Neutrophil (primary cell): ENCODE results near the gene PLXNA4.

ENCODE experiments used
- H3K27ac ChIP-seq: fragments of 200-600 bp; sonication (generic); 2 replicates; pipeline ENCODE4 v1.5.1; 2016; ENCODE audit warnings: mild to moderate bottlenecking, moderate library complexity
- H3K27me3 ChIP-seq: fragments of 200-600 bp; sonication (generic); 2 replicates; pipeline ENCODE4 v1.6.0; 2016; ENCODE audit warnings: mild to moderate bottlenecking
- H3K36me3 ChIP-seq: fragments of 200-600 bp; sonication (generic); 2 replicates; pipeline ENCODE4 v1.5.1; 2017
- H3K4me1 ChIP-seq, 2 experiments: fragments of 200-600 bp in 1 of 2; sonication (generic) in 1 of 2; 1 replicate in 1 of 2; 2 replicates in 1 of 2; pipeline versions ENCODE4 v1.5.1 to v1.6.1; 2013 to 2016; ENCODE audit warnings: low read depth in 1 of 2, low read length in 1 of 2, mild to moderate bottlenecking in 1 of 2, moderate library complexity in 1 of 2; ENCODE audit not compliant: control insufficient read depth in 1 of 2, insufficient read depth in 1 of 2
- H3K4me3 ChIP-seq, 2 experiments: fragments of 200-600 bp in 1 of 2; sonication (generic) in 1 of 2; 1 replicate in 1 of 2; 2 replicates in 1 of 2; pipeline ENCODE4 v1.5.1; 2013 to 2016; ENCODE audit warnings: low read depth in 1 of 2, low read length in 1 of 2, mild to moderate bottlenecking in 1 of 2, moderate library complexity in 1 of 2
- H3K9me3 ChIP-seq: fragments of 200-600 bp; sonication (generic); 2 replicates; pipeline ENCODE4 v1.5.1; 2016
- TF ChIP-seq, protein P1 (sequence below): fragments of 200-600 bp; sonication (generic); IDR thresholded peaks from 2 replicates; pipeline ENCODE4 v1.5.1; 2016; ENCODE audit warnings: antibody characterized with exemption

Gene PLXNA4

GRCh38 chr7:132349075-132349474 is 227.2 kb downstream of the PLXNA4 start:
- Histone ChIP-seq H3K4me3 (no peak overlapping the region), H3K27ac (no peak overlapping the region), H3K36me3 (no peaks in the 10 kb centered on the region), H3K9me3 (no peaks in the 10 kb centered on the region), H3K4me1 (no peaks in the 10 kb centered on the region), H3K27me3 (peaks cover 38% of the 10 kb centered on the region)
- TF ChIP-seq, protein P1, sequence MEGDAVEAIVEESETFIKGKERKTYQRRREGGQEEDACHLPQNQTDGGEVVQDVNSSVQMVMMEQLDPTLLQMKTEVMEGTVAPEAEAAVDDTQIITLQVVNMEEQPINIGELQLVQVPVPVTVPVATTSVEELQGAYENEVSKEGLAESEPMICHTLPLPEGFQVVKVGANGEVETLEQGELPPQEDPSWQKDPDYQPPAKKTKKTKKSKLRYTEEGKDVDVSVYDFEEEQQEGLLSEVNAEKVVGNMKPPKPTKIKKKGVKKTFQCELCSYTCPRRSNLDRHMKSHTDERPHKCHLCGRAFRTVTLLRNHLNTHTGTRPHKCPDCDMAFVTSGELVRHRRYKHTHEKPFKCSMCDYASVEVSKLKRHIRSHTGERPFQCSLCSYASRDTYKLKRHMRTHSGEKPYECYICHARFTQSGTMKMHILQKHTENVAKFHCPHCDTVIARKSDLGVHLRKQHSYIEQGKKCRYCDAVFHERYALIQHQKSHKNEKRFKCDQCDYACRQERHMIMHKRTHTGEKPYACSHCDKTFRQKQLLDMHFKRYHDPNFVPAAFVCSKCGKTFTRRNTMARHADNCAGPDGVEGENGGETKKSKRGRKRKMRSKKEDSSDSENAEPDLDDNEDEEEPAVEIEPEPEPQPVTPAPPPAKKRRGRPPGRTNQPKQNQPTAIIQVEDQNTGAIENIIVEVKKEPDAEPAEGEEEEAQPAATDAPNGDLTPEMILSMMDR = no peak

DNA sequence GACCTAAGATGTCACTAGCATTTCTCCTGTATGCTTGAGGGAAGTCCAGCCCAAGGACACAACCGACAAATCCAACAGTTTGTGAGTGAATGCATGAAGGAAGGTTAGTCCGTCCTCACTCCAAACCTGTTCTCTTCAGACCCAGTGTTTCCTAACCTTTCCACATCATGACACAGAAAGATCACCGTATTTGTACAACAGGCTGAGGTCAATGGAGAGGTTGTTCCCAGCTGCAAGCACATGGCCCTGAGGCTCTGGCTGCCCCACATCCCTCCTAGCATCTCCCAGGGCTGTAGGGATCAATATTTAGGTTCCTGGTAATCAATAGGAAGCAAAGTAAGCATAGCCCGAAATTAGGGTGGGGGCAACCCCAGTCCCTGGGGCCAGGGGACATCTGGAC is 227.9 kb downstream of the PLXNA4 start:
- Histone ChIP-seq H3K4me1 (no peaks in the 10 kb centered on the region), H3K36me3 (no peaks in the 10 kb centered on the region), H3K4me3 (no peak overlapping the region), H3K27ac (no peak overlapping the region), H3K9me3 (no peaks in the 10 kb centered on the region), H3K27me3 (peaks cover 34% of the 10 kb centered on the region)
- TF ChIP-seq, protein P1 = no peak

DNA sequence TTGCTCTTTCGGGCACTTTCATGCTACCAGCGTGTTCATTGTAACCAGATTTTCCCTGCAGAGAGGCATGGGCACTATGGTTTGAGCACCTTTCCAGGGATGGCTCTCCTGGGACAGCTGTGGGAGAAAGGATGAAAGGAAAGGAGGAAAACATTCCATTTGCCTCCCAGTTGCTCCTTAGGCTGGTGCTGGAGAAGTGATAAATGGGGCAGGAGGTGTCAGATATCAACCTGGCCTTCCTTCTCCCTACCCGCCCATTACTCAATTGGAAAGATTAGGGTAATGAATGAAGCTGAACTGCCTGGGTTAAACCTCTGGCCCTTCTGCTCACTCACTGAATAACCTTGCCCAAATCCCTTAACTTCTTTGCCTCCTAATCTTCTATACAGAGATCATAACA is 228.4 kb downstream of the PLXNA4 start:
- no peaks in the 10 kb centered on the region for H3K36me3 ChIP-seq
- no peak overlapping the region for H3K4me3 ChIP-seq
- no peak overlapping the region for H3K27ac ChIP-seq
- no peaks in the 10 kb centered on the region for H3K4me1 ChIP-seq
- peaks cover 34% of the 10 kb centered on the region for H3K27me3 ChIP-seq
- no peaks in the 10 kb centered on the region for H3K9me3 ChIP-seq
- TF ChIP-seq, protein P1 = no peak

DNA sequence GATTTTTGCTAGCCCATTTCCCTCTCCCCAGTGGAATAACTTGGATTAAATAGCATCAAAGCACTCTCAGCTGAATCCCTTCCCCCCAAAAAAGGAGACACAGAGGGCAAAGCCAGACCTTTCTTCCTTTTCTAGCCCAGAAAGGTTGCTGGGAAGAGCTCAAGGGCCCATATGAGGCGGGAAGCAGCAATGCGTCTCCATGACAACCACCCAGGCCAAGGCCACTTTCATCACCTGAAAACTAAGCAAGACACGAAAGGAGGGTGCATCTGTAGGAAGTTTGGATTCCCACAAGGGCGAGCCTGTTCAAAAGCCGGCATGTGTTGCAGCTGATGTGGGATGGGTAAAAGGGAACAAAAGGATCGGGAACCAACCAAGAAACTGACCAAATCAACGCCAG is 229.1 kb downstream of the PLXNA4 start:
- H3K9me3 ChIP-seq = no peaks in the 10 kb centered on the region
- TF ChIP-seq, protein P1 = no peak
- no peak overlapping the region for H3K4me3 ChIP-seq
- H3K27ac ChIP-seq = no peak overlapping the region
- no peaks in the 10 kb centered on the region for H3K4me1 ChIP-seq
- H3K27me3 ChIP-seq = peaks cover 30% of the 10 kb centered on the region
- H3K36me3 ChIP-seq = no peaks in the 10 kb centered on the region

DNA sequence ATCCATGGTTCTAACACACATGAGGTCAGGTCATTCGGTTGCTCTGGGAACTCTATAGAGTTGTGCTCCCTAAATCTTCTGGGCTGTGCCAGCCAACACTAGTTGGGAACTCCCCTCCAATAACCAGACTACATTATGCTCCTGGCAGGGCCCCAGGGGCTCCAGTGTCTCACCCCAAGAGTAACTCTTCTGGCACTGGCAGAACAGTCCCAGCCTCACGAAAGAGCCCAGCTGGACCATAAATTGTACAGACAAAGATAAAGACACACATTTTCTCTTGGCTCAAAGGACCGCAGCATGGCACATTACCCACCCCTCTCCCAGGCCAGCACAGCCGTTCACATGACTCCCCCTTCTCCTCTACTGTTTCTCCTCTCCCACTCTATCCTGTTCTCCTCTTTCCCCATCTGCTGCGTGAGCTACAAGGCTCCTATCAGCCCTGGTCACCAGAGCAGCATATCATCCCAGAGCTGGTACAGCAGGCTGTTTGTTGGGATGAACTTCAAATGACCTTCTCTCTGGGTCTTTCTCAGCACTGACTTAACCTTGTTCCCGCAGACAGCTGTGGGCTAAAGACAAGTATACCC is 230.6 kb downstream of the PLXNA4 start:
- Histone ChIP-seq H3K4me1 (no peaks in the 10 kb centered on the region), H3K27me3 (peaks cover 36% of the 10 kb centered on the region), H3K4me3 (no peak overlapping the region), H3K27ac (no peak overlapping the region), H3K36me3 (no peaks in the 10 kb centered on the region), H3K9me3 (no peaks in the 10 kb centered on the region)
- TF ChIP-seq, protein P1 = no peak

- Histone ChIP-seq H3K9me3 (no peaks in the 10 kb centered on the region), H3K36me3 (no peaks in the 10 kb centered on the region), H3K4me1 (no peaks in the 10 kb centered on the region), H3K27me3 (peaks cover 31% of the 10 kb centered on the region), H3K4me3 (no peak overlapping the region), H3K27ac (no peak overlapping the region)
- TF ChIP-seq, protein P1 = no peak
These were observed 231.2 kb downstream of the PLXNA4 start for GRCh38 chr7:132345030-132345429.
